GM18526 (cell line): Measurements from ENCODE around the gene FGF6.

ENCODE experiments used
- POLR2A ChIP-seq: IDR thresholded peaks from 3 replicates; pipeline ENCODE4 v1.6.1; 2011; ENCODE audit not compliant: insufficient read length; ENCODE audit errors: extremely low read depth

The FGF6 gene

GRCh38 chr12:4449851-4450221 lies 4.2 kb upstream of the FGF6 start:
- TF ChIP-seq POLR2A, result no peak

GRCh38 chr12:4448943-4449850 lies 3.6 kb upstream of the FGF6 start:
- no peak for TF ChIP-seq POLR2A

GRCh38 chr12:4448371-4448940 lies 2.8 kb upstream of the FGF6 start:
- no peak for TF ChIP-seq POLR2A

- TF ChIP-seq POLR2A, result no peak
Observed at GRCh38 chr12:4447151-4447550, 1.5 kb upstream of the FGF6 start.

GRCh38 chr12:4446335-4446734 lies 720 bp upstream of the FGF6 start:
- no peak for TF ChIP-seq POLR2A

- TF ChIP-seq POLR2A, result no peak
Observed at GRCh38 chr12:4444031-4444430, 1.6 kb downstream of the FGF6 start.

- TF ChIP-seq POLR2A, result no peak
Observed at GRCh38 chr12:4443616-4444015, 2.0 kb downstream of the FGF6 start.

- no peak for TF ChIP-seq POLR2A
Observed at GRCh38 chr12:4441355-4442335, 4.0 kb downstream of the FGF6 start.

GRCh38 chr12:4440187-4440941 lies 5.3 kb downstream of the FGF6 start:
- TF ChIP-seq POLR2A, result no peak

- no peak for TF ChIP-seq POLR2A
Observed at GRCh38 chr12:4439736-4440135, 5.9 kb downstream of the FGF6 start.

- TF ChIP-seq POLR2A, result no peak
Observed at GRCh38 chr12:4438834-4439596, 6.6 kb downstream of the FGF6 start.

- TF ChIP-seq POLR2A, result no peak
Observed at GRCh38 chr12:4435537-4435936, 10.1 kb downstream of the FGF6 start.

GRCh38 chr12:4434706-4435425 lies 10.7 kb downstream of the FGF6 start:
- TF ChIP-seq POLR2A, result no peak
